HG03060 (cell line): ENCODE results near the gene DDX41.
"Not testable (repeated sequence)": the region's sequence is repeated elsewhere in the genome, so short reads cannot be mapped to it uniquely, and the experiment has no call there.

Experiments used
- ATAC-seq: cut with Tn5 transposase; IDR thresholded peaks from one replicate; pipeline ENCODE4 v1.9.1; 2021; ENCODE audit warnings: low read depth, moderate number of reproducible peaks; ENCODE audit not compliant: unreplicated experiment

DDX41 gene

DNA sequence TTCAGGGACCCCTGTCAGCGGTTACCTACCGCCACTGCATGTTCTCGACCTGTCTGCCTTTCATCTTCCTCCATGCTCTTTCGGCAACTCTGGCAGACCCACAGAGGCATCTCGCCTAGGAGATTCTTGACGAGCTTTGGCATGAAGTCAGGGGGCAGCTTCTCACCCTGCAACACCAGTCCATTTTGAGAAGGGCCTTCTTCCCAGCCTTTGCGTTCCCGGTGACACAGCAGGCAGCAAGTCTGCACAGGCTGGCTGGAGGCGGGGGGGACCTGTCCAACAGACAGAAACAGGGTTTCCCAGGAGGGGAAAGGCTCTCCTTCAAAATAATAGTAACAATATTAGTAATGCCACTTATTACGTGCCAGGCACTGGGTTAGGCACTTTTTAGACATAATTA lies 22.1 kb upstream of the DDX41 start:
- no peak for ATAC-seq

DNA sequence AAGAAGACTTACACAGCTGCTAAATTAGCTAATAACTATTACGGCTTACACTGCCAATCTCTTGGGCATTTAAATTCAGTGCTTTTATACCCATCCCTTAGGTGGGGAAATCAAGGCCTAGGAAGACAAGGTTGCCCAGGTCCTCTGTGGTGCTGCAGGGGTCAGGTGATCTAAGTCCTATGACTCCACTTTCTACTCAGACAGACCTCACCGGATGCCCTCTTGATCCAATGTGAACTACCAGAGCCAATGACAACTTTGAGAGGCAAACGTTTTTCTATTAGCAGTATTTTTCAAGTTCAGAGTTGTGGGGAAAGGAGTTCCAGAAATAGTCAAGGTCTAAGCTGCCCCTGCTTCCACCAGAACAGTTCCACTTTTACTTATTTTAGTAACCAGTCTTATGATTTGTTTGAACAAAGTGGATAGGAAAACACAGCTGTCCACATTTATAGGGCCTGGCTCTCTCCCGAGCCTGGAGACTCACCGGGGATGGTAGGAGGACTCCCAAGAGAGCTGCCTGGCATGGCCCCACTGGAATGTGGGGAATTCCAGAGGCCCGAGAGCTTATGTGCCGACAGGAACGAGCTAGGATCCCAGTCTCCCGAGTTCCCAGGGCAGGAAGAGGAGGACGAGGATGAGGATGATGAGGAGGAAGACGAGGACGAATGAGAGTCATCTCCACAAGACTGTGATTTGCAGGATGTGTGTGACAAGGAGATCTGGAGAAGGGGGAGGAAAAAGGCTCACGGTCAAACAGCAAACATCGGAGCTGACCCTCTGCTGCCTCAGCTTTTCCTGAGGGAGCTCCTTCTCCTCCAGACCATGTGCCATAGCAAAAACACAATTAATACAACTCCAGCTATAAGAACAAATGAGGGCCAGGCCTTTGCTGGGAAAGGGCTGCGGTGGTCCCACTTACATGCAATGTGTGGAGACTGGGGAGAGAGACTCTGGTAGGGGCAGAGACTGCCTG lies 20.9 kb upstream of the DDX41 start:
- no peak for ATAC-seq

DNA sequence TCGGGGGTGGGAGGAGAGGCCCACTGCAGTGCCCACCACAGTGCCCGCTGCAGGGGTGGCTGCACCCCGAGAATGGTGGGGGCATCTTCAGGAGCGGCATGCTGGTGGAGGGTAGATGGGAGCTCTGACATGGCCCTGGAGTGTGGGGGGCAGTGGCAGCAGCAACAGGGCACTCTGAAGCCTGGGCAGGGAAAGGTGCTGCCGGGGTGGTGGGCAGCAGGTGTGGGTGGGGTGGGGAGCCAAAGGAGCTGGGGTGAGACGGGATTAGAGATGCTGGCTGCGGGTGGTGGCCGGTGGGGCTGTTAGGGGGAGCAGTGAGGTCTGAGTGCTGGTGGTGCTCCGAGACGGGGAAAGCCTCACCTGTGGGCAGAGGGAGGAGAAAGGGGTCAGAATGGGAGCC lies 19.6 kb upstream of the DDX41 start:
- ATAC-seq: no peak

DNA sequence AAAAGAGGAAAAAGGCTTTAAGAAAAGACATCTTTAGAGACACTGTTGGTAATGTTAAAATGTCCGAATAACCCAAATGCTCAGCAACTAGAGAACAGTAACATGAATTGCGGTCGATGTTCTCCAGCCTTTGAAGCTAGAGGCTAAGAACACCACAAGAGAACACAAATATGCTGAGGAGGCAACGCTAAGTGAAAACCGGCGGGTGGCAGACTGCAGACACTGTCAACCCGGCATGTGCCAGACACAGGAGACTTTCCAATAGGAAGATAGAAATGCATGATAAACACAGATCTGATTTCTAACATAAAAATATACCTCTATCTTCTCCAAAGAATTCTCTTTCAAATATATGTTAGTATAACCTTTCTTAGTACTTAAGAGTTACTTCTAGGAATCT lies 18.4 kb upstream of the DDX41 start:
- no peak for ATAC-seq

DNA sequence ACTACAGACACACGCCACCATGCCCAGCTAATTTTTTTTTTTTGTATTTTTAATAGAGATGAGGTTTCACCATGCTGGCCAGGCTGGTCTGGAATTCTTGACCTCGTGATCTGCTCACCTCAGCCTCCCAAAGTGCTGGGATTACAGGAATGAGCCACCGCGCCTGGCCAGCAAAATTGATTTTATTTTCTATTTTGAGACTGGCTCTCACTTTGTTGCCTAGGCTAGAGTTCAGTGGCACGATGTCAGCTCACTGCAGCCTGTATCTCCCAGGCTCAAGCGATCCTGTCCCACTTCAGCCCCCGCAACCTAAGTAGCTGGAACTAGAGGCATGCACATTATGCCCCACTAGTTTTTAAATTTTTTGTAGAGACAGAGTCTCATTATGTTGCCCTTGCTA lies 17.7 kb upstream of the DDX41 start:
- not testable (repeated sequence) for ATAC-seq

DNA sequence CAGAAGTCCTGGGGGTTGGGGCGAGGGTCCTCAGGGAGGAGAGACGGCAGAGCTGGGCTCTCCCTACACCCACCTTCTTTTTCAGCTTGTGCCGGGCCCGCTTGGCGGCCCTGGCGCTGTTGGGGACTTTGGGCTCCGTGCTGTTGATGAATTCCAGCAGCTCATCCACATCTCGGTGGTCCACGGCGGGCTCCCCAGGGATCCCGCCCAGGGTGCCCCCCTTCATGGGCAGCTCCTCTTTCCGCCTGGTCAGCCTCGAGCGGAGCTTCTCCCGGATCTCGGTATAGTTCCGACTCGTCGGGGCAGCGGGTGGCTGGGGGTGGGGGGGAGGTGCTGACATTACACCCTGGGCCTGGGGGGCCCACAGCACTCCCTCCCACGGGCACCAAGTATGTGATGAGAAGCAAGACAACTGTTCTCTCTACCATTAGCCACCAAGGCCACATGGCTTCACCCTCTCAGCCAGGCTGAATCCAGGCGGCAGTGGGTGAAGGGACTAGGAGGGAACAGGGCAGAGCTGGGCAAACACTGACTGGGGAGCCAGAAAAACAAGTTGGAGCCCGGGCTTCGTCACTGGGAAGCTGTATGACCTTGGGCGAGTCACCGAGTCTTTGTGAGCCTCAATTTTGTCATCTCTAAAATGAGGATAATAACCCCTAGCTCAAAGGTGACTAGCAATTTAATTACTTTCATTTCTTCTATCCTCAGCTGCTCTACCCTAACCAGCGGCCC lies 14.6 kb upstream of the DDX41 start:
- ATAC-seq: no peak

DNA sequence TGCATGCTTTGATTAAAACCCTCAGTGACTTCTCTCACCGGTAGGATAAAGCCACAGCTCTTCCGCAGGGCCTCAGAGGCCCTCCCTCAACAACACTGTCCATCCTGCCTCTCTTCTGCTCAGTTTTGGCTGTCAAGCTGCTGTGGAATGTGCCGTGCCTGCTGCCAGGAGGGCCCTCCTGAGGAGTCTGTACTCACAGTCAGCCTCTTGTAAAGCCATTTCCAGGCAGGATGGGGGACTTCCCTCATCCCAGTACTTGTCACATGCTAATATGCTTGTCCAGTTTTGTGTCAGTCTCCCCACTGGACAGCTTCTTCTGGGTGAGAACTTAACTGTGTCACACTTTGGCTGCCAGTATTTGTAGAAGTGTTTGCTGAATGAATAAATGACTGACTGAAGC lies 13.9 kb upstream of the DDX41 start:
- ATAC-seq: no peak

DNA sequence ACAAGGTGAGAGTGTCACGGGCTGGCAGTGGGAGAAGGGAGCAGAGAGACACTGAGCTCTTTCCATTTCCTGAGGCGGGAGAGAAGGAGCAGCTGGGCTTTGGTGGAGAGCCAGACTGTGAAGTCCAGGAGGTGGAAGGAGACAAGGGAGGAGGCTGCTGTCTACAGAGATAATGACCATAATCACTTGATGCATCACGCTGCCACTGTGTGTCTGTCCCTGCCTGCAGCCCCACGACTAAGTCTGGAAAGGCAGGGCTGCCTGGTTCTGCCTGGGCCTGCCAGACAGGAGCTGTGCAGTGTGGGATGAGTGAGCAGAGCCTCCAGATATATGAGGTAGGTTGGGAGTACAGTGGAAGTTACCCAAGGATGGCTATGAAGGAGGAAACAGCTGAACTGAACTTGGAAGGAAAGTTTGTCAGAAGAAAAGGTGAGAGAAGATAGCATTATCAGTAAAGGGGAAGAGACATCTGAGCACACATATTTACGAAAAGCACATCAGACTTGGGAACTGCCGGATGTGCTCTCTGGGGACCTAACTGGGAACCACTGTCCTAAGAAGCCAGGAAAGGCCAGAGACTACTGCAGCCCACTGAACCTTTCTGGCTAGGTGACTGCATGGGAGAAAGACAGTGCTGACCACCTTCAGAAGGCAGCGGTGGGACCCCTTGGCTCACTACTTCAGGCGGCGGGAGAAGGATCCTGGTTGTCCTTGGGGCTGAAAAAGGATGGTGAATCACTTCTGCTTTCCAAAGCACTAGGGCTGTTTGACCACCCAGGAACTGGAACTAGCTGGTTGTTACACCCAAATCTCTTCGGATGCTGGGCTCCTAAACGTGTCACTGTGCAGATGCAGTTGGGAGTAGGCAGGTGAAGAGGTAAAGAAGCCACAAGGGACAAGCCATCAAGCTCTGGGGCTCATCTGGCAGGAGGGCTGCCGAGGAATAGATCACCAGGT lies 12.8 kb upstream of the DDX41 start:
- ATAC-seq: no peak

DNA sequence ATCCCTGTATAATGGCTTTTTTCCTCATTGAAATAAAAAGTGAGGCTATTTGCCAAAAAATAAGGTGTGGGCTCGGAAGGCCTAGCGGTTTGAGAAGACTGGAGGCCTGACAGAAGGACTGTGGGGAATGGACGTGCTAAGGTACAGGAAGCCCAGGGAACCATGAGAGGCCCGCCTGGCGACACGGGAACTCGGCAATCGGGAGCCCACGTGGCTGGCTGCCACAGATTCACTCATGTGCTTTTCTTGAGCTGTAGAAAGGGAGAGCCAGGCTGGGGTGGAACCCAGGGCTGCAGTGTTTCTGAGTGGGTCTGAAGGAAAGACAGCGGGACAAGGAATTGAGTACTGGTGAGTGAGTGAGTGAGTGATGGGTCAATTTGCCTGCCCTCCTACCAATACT lies 11.9 kb upstream of the DDX41 start:
- ATAC-seq: no peak

DNA sequence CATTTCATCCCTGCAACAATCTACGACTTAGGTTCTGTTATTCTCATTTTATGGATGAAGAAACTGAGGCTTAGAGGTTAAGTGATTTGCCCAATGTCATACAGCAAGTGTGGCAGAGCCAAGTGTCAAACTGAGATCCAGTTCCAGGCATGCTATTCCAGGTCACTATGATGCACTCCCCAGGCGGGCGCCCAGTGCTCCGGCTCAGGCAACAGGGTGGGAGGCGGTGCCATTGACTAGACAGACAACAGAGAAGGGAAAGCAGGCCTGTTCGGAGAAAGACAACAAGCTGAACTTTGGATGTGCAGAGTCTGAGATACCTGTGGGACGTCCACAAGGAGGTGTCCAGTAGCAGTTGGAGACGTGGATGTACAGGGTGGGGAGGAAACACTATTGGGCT lies 10.8 kb upstream of the DDX41 start:
- no peak for ATAC-seq

DNA sequence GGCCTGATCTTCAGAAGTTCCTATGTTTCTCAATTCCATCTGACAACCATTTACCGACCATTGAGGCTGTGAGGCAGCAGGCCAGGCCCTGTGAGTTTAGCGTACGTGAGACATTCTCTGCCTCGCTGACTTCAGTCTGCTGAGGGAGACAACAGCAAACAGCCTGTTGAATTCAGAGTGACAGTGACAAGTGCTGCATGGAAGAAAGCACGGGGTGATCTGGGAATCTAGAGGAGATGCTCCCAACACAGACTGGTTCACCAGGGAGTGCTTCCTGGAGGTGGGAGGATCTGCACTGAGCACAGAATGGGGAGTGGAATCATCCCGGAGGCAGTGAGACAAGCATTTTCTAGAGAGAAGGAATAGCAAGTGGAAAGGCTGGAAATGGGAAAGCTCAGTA lies 10.0 kb upstream of the DDX41 start:
- no peak for ATAC-seq

DNA sequence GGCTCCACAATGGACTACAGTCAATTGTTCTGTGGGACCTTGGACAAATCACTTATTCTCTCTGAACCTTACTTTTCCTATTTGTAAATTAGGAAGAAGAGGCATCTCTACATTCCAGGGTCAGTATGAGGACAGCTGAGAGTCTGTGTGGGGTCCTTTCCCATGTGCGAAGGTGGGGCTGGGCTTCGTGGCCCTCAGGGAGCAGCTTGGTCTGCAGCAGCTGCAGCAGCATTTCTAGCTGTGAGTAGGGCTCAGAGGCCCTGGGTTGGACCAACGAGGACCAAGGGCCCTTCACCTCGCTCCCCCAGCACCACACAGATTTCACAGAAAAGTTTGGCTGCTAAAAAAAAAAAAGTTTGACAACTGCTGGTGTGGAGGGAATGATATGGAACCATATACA lies 9.4 kb upstream of the DDX41 start:
- ATAC-seq: no peak

DNA sequence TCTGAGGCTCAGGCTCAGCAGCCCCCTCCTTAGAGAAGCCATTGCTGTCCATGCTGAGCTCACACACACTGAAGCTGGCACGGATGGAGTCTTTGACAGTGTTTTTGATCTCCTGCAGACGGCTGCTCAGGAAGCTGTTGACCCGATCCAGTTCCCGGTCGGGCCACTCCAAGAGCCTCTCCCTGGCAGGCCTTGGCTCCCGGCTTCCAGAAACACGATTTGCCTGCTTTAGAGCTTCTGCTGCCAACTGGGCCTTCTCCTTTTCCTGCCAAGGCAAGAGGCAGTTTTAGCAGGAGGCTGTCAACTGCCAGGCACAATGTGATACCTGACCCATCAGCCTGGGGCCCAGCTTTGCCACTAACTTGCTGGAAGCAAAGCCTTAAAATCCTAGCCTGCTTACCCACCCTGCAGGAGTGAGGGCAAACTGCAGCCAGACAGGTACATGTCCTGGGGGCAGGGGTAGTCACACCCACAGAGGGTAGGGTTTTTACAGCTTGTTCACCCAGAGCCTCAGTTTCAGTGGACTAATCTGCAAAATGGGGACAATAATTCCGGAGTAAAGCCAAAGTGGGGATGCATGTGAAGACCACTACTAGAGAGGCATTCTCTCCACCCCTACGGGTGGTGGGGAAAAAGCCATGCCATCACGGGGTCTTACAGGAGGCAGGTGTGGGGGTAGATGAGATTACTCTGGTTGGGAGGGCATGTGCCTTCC lies 8.3 kb upstream of the DDX41 start:
- no peak for ATAC-seq

DNA sequence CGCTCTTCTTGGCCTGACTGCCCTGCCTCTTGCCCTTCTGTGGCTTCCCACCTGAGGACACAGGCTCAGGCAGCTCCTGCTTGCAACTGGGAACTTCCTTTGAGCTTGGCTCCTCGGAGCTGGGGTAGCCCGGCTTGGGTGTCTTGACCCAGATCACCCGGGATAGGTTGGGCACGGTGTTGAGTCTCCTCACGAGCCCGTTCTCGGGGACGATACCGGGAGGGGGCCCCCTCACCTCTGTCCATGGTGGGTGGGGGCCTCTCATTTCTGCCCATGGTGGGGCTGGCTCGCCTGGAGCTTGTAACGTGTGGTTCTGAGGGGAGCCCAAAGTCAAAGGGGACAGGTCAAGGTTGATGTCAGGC lies 7.8 kb upstream of the DDX41 start:
- ATAC-seq: no peak

DNA sequence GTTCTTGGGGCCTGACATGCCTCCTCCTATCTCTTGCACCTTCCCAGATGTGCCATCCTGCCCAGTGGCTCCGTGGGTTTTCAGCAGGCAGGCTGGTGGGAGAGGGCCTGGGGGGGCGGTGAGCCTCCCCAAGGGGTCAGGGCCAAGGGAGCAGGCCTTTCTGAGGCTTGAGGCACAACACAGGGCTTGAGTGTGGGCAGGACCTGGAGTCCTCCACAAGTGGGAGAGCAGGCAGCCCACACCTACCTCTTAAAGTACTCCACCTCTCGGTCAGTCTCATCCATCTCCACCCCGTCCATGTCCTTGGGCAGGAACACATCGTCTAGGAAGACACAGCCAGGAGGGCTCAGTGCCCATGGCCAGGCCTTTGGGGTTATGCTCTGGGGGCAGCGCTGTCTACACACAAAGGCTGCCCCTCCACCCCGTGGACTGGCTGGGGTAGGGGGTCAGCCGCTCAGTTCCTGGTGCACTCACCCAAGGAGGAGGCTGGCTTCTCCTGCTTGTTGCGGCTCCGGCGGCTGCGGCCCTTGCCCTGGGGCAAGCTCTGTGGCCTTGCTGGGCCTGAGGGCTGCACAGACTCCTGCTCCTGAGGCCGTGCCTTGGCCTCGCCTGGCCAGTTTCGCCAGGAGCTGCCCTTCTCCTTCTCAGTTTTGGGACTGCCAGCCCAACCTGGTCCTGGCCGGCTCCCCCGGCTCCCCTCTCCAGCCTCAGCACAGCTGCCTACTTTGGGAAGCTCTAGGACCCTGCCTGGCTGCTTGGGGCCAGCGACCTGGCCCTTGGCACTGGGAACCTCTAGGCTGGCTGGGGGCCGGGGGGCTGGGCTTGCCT lies 7.2 kb upstream of the DDX41 start:
- ATAC-seq: no peak

DNA sequence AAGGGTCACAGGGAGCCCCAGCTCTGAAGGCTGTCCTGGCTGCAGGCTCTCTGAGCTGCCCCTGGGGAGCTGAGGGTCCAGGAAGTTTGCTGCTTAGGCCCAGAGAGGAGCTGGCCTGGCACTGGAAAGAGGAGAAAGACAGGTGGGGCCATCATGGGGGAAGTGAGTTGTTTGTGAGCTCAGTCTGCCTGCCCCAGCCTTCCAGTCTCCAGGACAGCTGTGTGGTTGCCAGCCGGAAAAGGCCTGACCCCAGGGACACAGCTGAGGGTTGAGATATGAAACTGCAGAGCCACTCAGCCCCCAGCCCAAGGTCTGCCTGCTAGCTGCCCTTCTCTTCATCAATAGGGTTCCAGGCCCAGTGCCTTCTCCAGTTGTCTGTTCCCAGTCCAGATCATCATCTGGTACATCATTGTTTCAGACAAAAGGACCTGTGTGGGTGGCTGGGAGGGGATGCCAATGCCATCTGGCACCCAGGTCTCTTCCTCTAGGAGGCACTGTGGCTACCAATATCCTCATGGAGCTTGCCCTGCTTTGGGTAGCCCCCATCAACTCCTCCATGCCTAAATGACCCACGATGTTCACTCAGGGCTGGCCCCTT lies 4.3 kb upstream of the DDX41 start:
- ATAC-seq: no peak

DNA sequence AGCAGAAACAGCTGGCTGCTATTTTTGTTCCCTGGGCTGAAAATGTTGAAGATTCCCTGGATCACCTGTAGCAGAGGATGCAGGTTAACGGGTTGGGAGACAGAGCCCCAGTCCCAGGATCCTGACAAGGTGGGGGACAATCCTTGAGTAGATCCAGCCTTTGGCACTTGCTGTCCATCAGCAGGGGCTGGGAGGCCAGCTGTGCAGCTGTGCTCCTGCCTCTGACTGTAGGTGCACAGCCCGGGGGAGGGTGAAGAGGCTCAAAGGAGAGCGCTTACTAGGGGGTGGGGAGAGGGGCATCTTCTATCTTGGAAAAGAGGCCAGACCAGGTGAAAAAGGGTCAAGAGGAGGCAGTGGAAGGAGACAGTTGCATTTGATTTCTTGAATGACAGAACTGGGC lies 3.5 kb upstream of the DDX41 start:
- ATAC-seq: no peak

DNA sequence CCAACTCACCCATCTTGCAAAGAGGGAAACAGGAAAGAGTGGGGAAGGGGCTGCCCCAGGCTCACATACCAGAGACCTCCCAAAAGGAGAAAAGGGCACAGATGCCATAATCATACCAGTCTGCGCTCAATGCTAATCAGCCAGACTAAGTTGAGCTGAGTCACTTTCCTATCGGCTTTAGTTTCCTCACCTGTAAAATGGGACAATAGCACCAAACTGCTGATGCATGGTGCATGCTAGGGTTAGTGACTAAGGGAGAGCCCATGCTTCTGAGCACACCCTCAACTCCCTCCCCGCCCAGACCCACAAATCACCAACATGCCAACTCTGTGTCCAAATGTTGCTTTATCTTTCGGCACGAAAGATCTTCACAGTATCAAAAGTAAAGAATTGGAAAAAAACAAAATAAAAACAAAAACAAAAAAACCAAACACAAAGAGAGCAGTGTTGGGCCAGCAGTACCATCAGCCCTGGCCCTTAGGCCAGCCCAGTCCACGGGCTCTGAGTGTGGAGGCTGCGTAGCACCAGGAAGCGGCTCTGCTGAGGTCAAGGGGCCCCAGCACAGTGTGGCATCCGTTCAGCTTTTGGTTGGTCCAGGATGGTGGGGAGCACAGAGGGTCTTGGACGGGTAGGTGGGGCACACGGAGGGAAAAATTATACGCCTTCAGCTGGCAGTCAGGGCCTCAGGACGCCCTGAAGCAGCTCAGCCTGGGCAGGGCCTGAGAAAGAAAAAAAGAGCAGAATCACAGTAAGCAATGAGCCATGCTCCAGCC lies 2.9 kb upstream of the DDX41 start:
- no peak for ATAC-seq
